ENCODE results near the gene TMEM167A.

TMEM167A gene

DNA sequence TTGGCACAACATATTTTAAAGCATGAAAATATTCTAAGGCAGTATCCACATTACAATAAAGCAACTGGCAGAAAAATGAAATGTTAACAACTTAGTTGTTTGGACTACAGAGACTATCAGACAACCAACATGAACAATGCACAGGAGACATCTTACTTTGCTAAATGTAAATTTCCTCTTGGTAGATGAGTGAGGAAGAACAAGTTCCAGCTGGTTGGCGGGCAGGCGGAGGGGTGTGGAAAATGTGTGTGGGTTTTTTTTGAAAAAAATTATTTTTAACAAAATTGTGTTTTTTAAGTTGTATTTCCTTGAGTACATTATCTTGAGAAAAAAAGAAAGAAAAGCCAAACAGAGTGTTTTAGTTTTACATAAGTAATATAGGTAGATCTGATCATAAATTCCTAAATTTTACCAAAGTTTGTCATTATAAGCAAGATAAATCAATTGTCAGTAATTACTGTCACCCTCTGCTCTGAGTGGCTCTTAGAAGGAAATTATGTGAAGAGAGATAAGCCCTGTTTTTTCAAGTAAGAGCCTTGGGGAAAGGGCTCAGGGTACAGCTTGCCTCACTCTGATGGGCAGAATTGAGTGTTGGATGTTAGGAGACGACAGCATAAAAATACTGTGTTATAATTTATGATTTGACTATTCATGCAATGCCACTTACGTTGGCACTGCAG lies 42.5 kb downstream of the TMEM167A start:
- no peak for DNase-seq

DNA sequence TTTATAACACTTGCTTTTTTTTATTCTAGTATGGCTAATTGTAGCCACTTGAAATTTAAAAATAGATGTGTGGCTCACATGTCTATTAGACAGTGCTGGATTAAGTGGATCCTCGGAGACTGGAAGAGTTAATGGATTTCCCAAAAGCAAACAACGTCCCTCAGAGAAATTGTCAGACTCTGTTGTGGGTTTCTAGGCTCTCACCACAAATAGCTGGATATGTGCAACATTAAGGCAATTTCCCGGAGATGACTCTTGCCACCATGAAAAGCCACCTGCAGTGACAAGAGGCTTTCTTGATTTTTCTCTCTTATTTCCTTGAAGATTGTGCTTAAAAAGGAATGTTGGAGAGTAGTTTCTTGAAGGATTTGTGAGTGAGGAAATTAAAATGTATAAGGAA lies 43.2 kb downstream of the TMEM167A start:
- DNase-seq = no peak

DNA sequence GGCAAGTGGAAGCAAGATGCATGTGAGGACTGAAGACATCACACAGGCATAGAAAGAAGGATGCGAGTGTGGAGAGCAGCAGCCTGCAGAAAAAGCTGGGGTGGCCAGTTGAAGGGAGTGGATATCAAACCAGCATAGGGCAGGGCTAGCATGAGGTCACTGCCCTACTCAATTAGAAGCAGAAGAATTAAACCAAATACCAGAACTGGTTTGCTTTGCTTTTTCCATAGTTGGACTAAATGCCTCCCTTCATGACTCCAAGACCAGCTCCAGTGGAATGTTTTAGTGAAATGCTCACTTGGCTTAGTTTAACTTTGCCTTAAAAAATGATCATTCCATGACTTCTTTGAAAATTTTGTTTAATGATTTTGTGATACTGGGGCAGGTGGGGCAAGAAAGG lies 45.8 kb downstream of the TMEM167A start:
- DNase-seq = no peak

- no peak for DNase-seq
Measured at GRCh38 chr5:83029912-83030311, 47.3 kb downstream of the TMEM167A start.

GRCh38 chr5:83026930-83027687 lies 50.1 kb downstream of the TMEM167A start:
- DNase-seq = no peak

DNA sequence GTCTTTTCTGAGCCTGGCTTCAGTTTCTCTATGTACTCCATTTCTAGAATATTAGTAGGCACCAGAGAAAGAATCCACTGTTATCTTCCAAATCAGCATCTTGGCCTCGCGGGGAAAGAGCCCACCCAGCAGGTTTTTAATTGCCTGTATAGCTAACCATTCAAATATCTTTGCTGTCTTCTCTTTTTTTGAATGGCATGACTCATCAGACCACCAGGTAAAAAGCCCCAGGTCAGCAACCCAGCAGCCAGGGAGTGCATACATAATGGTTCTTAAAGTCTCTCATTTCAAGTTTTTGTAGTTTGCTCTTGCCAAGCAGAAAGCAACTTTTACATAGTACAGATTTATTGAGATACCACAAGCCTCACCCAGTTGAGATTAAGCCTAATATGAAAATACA lies 50.7 kb downstream of the TMEM167A start:
- no peak for DNase-seq

DNA sequence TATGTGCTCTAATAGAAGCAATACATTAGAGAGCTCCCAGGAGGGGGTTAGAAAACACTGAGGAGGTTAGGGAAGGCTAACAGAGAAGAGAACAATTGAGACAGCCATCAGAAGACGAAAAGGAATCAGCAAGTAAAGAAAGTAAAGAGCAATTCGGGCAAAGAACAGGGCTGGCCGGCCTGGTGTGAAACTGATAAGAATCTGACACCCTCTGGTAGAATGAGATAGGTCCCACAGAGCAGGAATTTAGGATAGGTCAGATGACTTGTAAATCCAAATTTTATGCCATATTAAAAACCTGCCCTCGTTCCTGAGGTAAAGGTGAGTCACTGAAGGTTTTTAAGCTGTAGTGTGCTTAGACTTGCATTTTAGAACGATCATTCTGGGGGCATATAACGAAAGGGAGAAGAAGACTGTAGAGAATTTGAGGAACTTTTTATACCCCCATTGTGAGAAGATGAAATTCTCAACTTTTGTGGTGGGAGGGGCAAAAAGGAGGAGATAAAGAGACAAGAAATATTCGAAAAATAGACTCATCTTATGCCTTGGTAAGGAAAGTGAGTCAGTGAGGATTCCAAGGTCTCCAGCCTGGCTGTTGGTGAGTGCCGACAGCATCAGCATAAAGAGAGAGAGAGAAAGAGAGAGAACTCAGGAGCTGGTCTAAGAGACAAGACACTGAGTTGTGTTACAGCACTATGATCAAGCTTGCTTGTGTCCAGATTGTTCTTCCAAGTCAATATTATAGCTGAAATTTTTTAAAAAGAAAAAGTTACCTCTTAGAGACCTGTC lies 51.3 kb downstream of the TMEM167A start:
- no peak for DNase-seq

- no peak for DNase-seq
Measured at GRCh38 chr5:83022334-83022733, 54.9 kb downstream of the TMEM167A start.

GRCh38 chr5:83015676-83016075 lies 61.5 kb downstream of the TMEM167A start:
- no peak for DNase-seq

- no peak for DNase-seq
Measured at GRCh38 chr5:83011985-83012384, 65.2 kb downstream of the TMEM167A start.

- no peak for DNase-seq
Measured at GRCh38 chr5:83009408-83009807, 67.8 kb downstream of the TMEM167A start.

- DNase-seq = no peak
Measured at GRCh38 chr5:83007755-83008154, 69.4 kb downstream of the TMEM167A start.

- no peak for DNase-seq
Measured at GRCh38 chr5:83006683-83007283, 70.4 kb downstream of the TMEM167A start.

DNA sequence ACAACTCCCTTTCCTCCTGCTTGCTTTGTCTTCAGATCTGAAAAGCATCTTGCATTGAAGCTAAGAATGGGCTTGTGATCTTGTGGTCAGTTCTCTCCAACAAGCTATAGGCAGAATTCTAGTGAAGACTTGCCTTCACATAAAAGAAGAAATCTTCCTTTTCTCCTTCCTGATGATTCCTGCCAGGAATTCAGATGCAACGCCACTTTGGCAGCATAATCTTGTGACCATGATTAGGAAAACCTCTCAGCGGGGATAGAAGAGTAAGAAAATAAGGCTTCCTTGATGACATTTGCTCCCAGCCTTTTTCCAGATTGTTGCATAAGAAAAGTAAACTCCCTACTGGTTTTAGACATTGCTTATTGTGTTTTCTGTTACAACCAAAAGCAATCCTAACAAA lies 73.4 kb downstream of the TMEM167A start:
- DNase-seq = no peak
